ENCODE data around the gene PTH1R. TPM values are rescaled to one million over a fixed set of nuclear protein-coding genes. Genes with fewer than 3 reads are reported as not detected.

The PTH1R gene
- total and polyA plus RNA-seq, 12 donors: 1.5 to 89.8 (median 4.2) TPM

- DNase-seq (no peak), ATAC-seq (peak in 7 of 8 donors; percentile 21 to 66 (median 46))
- WGBS, 2 donors: 43 to 60% methylated on average over 12 of the region's 12 CpGs
- Histone ChIP-seq H3K4me1 (peaks cover 34 to 85% (median 76%) of the 10 kb centered on the region in 9 donors), H3K36me3 (peaks cover 0 to 58% (median 17%) of the 10 kb centered on the region in 9 donors), H3K4me3 (peak overlapping the region in 1 of 10 donors; percentile 11), H3K9me3 (no peaks in the 10 kb centered on the region), H3K27ac (peak overlapping the region; percentile 71 to 87 (median 85)), H3K27me3 (no peaks in the 10 kb centered on the region)
- no peak for TF ChIP-seq CTCF (IDR thresholded peaks at IDR 0.05)
- intact Hi-C loops (cut with DNase I): no loop called here
Measured at GRCh38 chr3:46943237-46944187, 66.0 kb downstream of the PTH1R start.

DNA sequence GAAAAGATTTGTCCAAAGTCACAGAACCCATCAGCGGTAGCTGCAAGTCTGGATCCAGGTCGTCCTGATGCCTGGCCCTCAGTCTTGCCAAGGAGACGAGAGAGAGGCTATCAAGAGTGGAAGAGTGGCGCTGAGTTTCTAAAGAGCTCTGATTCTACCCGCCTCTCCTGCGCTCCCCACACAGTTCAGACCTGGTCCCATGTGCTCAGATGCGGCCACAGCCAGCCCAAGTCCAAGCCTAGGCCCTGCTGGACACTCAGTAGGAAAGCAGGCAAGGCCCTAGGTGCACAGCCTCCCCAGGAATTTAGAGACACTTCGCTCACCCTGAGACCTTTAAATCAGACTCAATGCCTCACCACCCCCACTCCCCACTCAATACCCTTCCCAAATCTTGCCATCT lies 66.7 kb downstream of the PTH1R start:
- Histone ChIP-seq H3K4me3 (no peak overlapping the region), H3K27ac (peak overlapping the region; percentile 71 to 87 (median 85)), H3K4me1 (peaks cover 41 to 85% (median 76%) of the 10 kb centered on the region in 9 donors), H3K9me3 (no peaks in the 10 kb centered on the region), H3K36me3 (peaks cover 0 to 51% (median 14%) of the 10 kb centered on the region in 9 donors), H3K27me3 (no peaks in the 10 kb centered on the region)
- intact Hi-C loops (cut with DNase I): no loop called here
- DNase-seq (no peak), ATAC-seq (peak in 5 of 8 donors; percentile 2 to 34 (median 23))
- WGBS, 2 donors: 54 to 71% methylated on average over 8 of the region's 8 CpGs
- no peak for TF ChIP-seq CTCF (IDR thresholded peaks at IDR 0.05)

GRCh38 chr3:46946416-46946815 lies 68.9 kb downstream of the PTH1R start:
- peak overlapping the region in 8 of 10 donors; percentile 69 to 92 (median 84) for H3K27ac ChIP-seq
- ATAC-seq: no peak
- intact Hi-C loops (cut with DNase I): no loop called here

More at GRCh38 chr3:46946416-46946815, 68.9 kb downstream of the PTH1R start:
- WGBS, 2 donors: 66 to 68% methylated on average over 6 of the region's 6 CpGs
- Histone ChIP-seq H3K36me3 (peaks cover 0 to 32% (median 0%) of the 10 kb centered on the region in 9 donors), H3K4me3 (no peak overlapping the region), H3K4me1 (peaks cover 45 to 97% (median 87%) of the 10 kb centered on the region in 9 donors), H3K9me3 (no peaks in the 10 kb centered on the region), H3K27me3 (no peaks in the 10 kb centered on the region)
- no peak for DNase-seq
- no peak for TF ChIP-seq CTCF (IDR thresholded peaks at IDR 0.05)
